ENCODE data around the gene FRYL.

FRYL gene

GRCh38 chr4:48475770-48476169, 304.3 kb downstream of the FRYL start:
- Mint-ChIP-seq H3K9me3 (no peaks in the 10 kb centered on the region), H3K36me3 (ENCODE audit: low read depth) (no peaks in the 10 kb centered on the region), H3K4me1 (no peaks in the 10 kb centered on the region), H3K27me3 (ENCODE audit: low read depth, poor library complexity) (peaks cover 24% of the 10 kb centered on the region), H3K4me3 (no peak overlapping the region), H3K27ac (no peak overlapping the region)
- TF ChIP-seq CTCF (IDR thresholded peaks at IDR 0.05): no peak
- no peak for DNase-seq

GRCh38 chr4:48472794-48473193, 307.3 kb downstream of the FRYL start:
- no peak for DNase-seq
- H3K4me3 Mint-ChIP-seq: no peak overlapping the region
- H3K9me3 Mint-ChIP-seq: no peaks in the 10 kb centered on the region
- H3K4me1 Mint-ChIP-seq: no peaks in the 10 kb centered on the region
- H3K36me3 Mint-ChIP-seq (ENCODE audit: low read depth): no peaks in the 10 kb centered on the region
- H3K27ac Mint-ChIP-seq: no peak overlapping the region
- no peak for TF ChIP-seq CTCF (IDR thresholded peaks at IDR 0.05)
- H3K27me3 Mint-ChIP-seq (ENCODE audit: low read depth, poor library complexity): peaks cover 20% of the 10 kb centered on the region

GRCh38 chr4:48470570-48470969, 309.5 kb downstream of the FRYL start:
- no peak for DNase-seq
- no peak for TF ChIP-seq CTCF (IDR thresholded peaks at IDR 0.05)
- Mint-ChIP-seq H3K27ac (no peak overlapping the region), H3K36me3 (ENCODE audit: low read depth) (no peaks in the 10 kb centered on the region), H3K27me3 (ENCODE audit: low read depth, poor library complexity) (peaks cover 11% of the 10 kb centered on the region), H3K4me1 (no peaks in the 10 kb centered on the region), H3K4me3 (no peak overlapping the region), H3K9me3 (no peaks in the 10 kb centered on the region)

- no peaks in the 10 kb centered on the region for H3K4me1 Mint-ChIP-seq
- no peak overlapping the region for H3K4me3 Mint-ChIP-seq
- no peak for DNase-seq
- no peaks in the 10 kb centered on the region for H3K9me3 Mint-ChIP-seq
- H3K36me3 Mint-ChIP-seq (ENCODE audit: low read depth): no peaks in the 10 kb centered on the region
- no peak overlapping the region for H3K27ac Mint-ChIP-seq
- no peak for TF ChIP-seq CTCF (IDR thresholded peaks at IDR 0.05)
- peaks cover 11% of the 10 kb centered on the region for H3K27me3 Mint-ChIP-seq (ENCODE audit: low read depth, poor library complexity)
Measured at GRCh38 chr4:48470137-48470536, 309.9 kb downstream of the FRYL start.

- TF ChIP-seq CTCF (IDR thresholded peaks at IDR 0.05): no peak
- H3K9me3 Mint-ChIP-seq: no peaks in the 10 kb centered on the region
- DNase-seq: no peak
- no peak overlapping the region for H3K27ac Mint-ChIP-seq
- no peaks in the 10 kb centered on the region for H3K4me1 Mint-ChIP-seq
- no peaks in the 10 kb centered on the region for H3K36me3 Mint-ChIP-seq (ENCODE audit: low read depth)
- no peak overlapping the region for H3K4me3 Mint-ChIP-seq
- peaks cover 12% of the 10 kb centered on the region for H3K27me3 Mint-ChIP-seq (ENCODE audit: low read depth, poor library complexity)
Measured at GRCh38 chr4:48467891-48468290, 312.2 kb downstream of the FRYL start.

GRCh38 chr4:48467442-48467841, 312.6 kb downstream of the FRYL start:
- H3K27me3 Mint-ChIP-seq (ENCODE audit: low read depth, poor library complexity): peaks cover 12% of the 10 kb centered on the region
- no peak overlapping the region for H3K4me3 Mint-ChIP-seq
- H3K4me1 Mint-ChIP-seq: no peaks in the 10 kb centered on the region
- no peak overlapping the region for H3K27ac Mint-ChIP-seq
- no peaks in the 10 kb centered on the region for H3K9me3 Mint-ChIP-seq
- no peak for DNase-seq
- TF ChIP-seq CTCF (IDR thresholded peaks at IDR 0.05): no peak
- H3K36me3 Mint-ChIP-seq (ENCODE audit: low read depth): no peaks in the 10 kb centered on the region
